ENCODE data around the gene ADARB2. TPM values are rescaled to one million over a fixed set of nuclear protein-coding genes. Genes with fewer than 3 reads are reported as not detected.

Gene ADARB2
- total and polyA plus RNA-seq, 2 experiments from 2014 or later = 0.13 to 0.48 TPM

- H3K79me2 ChIP-seq = no peaks in the 10 kb centered on the region
- H3K27me3 ChIP-seq = no peaks in the 10 kb centered on the region
- WGBS (ENCODE audit: low lambda C conversion rate, missing lambda C conversion rate) = 88% methylated on average over 16 of the region's 16 CpGs
- H3K27ac ChIP-seq = no peak overlapping the region
- no peaks in the 10 kb centered on the region for H4K20me1 ChIP-seq (ENCODE audit: insufficient read depth, poor library complexity, severe bottlenecking)
- no peak overlapping the region for H3K4me2 ChIP-seq
- no peak for DNase-seq (ENCODE audit: low spot score)
- H3K4me1 ChIP-seq (ENCODE audit: insufficient read depth) = no peaks in the 10 kb centered on the region
- TF ChIP-seq EZH2 (IDR thresholded peaks at IDR 0.05; ENCODE audit: borderline replicate concordance) (no peak), EZH2phosphoT487 (IDR thresholded peaks at IDR 0.05; ENCODE audit: low read depth, severe bottlenecking, unreplicated experiment) (no peak), CTCF (IDR thresholded peaks at IDR 0.05; ENCODE audit: poor library complexity) (no peak)
- H2AFZ ChIP-seq = no peak overlapping the region
- H3K4me3 ChIP-seq = no peak overlapping the region
- H3K9me3 ChIP-seq (ENCODE audit: low read depth) = no peaks in the 10 kb centered on the region
- no peaks in the 10 kb centered on the region for H3K9me2 ChIP-seq (replicated peaks; ENCODE audit: insufficient read depth)
- no peaks in the 10 kb centered on the region for H3K36me3 ChIP-seq (replicated peaks; ENCODE audit: insufficient read depth, low read depth)
These were observed 558.8 kb downstream of the ADARB2 start for GRCh38 chr10:1178506-1178905.

GRCh38 chr10:1177936-1178335 is 559.4 kb downstream of the ADARB2 start:
- H4K20me1 ChIP-seq (ENCODE audit: insufficient read depth, poor library complexity, severe bottlenecking) = no peaks in the 10 kb centered on the region
- no peaks in the 10 kb centered on the region for H3K27me3 ChIP-seq
- no peak for TF ChIP-seq EZH2 (IDR thresholded peaks at IDR 0.05; ENCODE audit: borderline replicate concordance)
- no peak for TF ChIP-seq EZH2phosphoT487 (IDR thresholded peaks at IDR 0.05; ENCODE audit: low read depth, severe bottlenecking, unreplicated experiment)
- TF ChIP-seq CTCF (IDR thresholded peaks at IDR 0.05; ENCODE audit: poor library complexity) = no peak
- DNase-seq (ENCODE audit: low spot score) = no peak
- no peaks in the 10 kb centered on the region for H3K9me3 ChIP-seq (ENCODE audit: low read depth)
- H2AFZ ChIP-seq = no peak overlapping the region
- H3K4me2 ChIP-seq = no peak overlapping the region
- H3K27ac ChIP-seq = no peak overlapping the region
- 91% methylated on average over 9 of the region's 9 CpGs for WGBS (ENCODE audit: low lambda C conversion rate, missing lambda C conversion rate)
- no peaks in the 10 kb centered on the region for H3K4me1 ChIP-seq (ENCODE audit: insufficient read depth)
- no peak overlapping the region for H3K4me3 ChIP-seq
- H3K36me3 ChIP-seq (replicated peaks; ENCODE audit: insufficient read depth, low read depth) = no peaks in the 10 kb centered on the region
- H3K79me2 ChIP-seq = no peaks in the 10 kb centered on the region
- H3K9me2 ChIP-seq (replicated peaks; ENCODE audit: insufficient read depth) = no peaks in the 10 kb centered on the region

GRCh38 chr10:1175956-1176565 is 561.3 kb downstream of the ADARB2 start:
- Histone ChIP-seq H3K27ac (no peak overlapping the region), H3K36me3 (replicated peaks; ENCODE audit: insufficient read depth, low read depth) (no peaks in the 10 kb centered on the region), H3K4me2 (no peak overlapping the region), H3K27me3 (no peaks in the 10 kb centered on the region), H3K4me1 (ENCODE audit: insufficient read depth) (no peaks in the 10 kb centered on the region), H3K9me3 (ENCODE audit: low read depth) (no peaks in the 10 kb centered on the region), H4K20me1 (ENCODE audit: insufficient read depth, poor library complexity, severe bottlenecking) (no peaks in the 10 kb centered on the region), H2AFZ (no peak overlapping the region), H3K4me3 (no peak overlapping the region), H3K9me2 (replicated peaks; ENCODE audit: insufficient read depth) (no peaks in the 10 kb centered on the region), H3K79me2 (no peaks in the 10 kb centered on the region)
- no peak for DNase-seq (ENCODE audit: low spot score)
- no peak for TF ChIP-seq EZH2phosphoT487 (IDR thresholded peaks at IDR 0.05; ENCODE audit: low read depth, severe bottlenecking, unreplicated experiment)
- no peak for TF ChIP-seq EZH2 (IDR thresholded peaks at IDR 0.05; ENCODE audit: borderline replicate concordance)
- no peak for TF ChIP-seq CTCF (IDR thresholded peaks at IDR 0.05; ENCODE audit: poor library complexity)
- 91% methylated on average over 23 of the region's 23 CpGs for WGBS (ENCODE audit: low lambda C conversion rate, missing lambda C conversion rate)

Data from hepatocyte (in vitro differentiated cells).